GM18951 (cell line): ENCODE results near the gene XG.
"Not testable (repeated sequence)": the region's sequence is repeated elsewhere in the genome, so short reads cannot be mapped to it uniquely, and the experiment has no call there.

Experiments
- POLR2A ChIP-seq: IDR thresholded peaks from 4 replicates; pipeline ENCODE4 v1.6.1; 2011; ENCODE audit warnings: mild to moderate bottlenecking; ENCODE audit not compliant: insufficient read length, insufficient read depth; ENCODE audit errors: extremely low read depth
- in situ Hi-C: fragments of 300-500 bp; cut with MboI; formaldehyde crosslinking; loops from one replicate; pipeline ENCODE4 v1.12.0; 2022; ENCODE audit warnings: low sequenced_read_pairs, mixed read lengths, inconsistent platforms; ENCODE audit not compliant: unreplicated experiment

The XG gene, protein sequence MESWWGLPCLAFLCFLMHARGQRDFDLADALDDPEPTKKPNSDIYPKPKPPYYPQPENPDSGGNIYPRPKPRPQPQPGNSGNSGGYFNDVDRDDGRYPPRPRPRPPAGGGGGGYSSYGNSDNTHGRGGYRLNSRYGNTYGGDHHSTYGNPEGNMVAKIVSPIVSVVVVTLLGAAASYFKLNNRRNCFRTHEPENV

DNA sequence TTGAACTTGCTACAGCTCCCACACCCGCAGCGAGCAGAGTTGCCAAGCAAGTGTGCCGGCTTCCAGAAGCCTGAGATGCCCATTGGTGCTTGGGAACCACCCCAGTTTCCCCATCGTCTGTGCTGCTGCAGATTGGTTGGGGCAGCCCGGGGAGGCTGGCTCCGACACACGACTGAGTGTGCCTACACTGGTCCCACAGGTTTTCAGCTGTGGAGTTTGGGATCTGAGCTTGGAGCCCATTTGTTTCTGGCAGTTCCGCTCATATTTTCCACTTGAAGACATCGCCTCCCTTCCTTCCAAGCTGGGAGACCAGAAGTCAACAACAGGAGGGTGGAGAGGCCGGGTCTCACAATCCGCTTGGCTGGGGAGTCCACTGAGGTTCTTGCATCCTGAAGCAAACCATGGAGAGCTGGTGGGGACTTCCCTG is at the start of gene XG:
Gene XG (plus strand): TSS at position 167 of the 427 bp plus-strand sequence. CDS start 235 bp downstream, at position 402.
- in situ Hi-C loops: not testable (repeated sequence)

DNA sequence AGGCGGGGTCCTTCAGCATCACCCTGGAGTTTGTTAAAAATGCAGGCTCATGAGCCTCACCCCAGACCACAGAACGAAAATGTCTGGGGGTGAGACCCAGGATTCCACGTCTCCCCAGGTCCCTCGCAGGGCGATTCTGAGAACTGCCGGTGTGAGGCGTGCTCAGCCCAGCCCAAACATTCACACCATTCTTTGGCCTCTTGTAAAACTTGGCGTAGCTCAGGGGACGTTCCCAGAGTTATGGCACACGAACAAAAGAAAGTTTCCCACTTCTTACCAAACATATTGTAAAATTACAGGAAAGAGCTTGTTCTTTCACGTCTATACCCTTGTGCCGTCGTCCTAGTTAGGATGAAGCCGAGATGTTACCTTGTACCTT is 47.9 kb upstream of the XG start:
- TF ChIP-seq POLR2A: no peak
- in situ Hi-C loops: no loop called here

DNA sequence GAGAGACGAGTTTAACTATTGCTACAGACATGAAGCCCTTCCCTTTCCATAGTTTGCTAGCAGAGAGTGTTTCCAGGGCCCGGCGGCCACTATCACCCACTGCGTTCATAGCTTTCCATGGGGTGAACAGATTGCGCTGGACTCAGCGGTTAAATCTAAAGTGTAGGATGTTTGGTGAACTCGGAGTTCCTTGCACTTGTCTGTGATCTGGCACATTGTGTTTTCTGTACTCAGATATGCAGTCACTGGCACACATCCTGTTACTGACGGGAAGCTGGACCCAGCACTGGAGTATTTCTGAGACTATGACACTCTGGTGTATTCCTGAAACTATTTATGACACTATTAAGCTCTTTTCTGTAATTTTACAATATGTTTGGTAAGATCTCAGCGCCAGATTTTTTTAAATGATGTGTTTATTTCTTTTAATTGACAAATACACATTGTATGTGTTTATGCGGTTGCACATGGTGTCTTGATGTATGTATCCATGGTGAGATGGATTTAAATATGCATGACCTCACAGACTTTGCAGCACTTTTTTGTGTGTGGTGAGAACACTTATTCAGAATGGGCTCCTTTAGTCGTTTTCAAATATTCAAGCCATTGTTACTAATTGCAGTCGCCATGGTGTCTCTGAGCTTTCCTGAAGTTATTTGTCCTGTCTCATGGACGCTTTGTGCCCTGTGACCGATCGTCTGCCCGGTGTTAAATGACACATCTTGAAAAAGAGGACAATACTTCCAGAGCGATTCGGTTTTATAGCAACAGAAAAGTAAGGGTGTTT is 46.6 kb upstream of the XG start:
- in situ Hi-C loops: no loop called here
- no peak for TF ChIP-seq POLR2A

DNA sequence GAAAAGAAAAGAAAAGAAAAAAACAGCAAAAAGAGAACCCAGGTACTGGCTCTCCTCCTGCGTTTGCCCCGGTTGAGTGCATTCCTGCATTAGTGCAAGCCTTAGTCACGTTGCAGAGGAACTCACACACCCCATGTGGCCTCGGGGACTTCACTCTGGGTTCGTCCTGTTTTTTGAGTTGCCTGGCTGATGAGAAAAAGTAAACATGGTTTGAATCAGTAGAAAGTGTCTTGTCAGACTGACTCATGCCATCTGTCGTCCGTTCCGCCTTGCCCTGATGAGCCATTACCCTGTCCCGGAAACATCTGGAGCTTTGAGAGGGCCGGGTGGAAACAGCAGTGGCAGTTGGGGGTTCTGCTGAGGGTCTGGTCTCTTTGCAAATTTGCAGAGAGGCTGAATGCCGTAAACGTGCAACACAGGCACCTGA is 44.5 kb upstream of the XG start:
- TF ChIP-seq POLR2A: no peak
- in situ Hi-C loops: no loop called here

DNA sequence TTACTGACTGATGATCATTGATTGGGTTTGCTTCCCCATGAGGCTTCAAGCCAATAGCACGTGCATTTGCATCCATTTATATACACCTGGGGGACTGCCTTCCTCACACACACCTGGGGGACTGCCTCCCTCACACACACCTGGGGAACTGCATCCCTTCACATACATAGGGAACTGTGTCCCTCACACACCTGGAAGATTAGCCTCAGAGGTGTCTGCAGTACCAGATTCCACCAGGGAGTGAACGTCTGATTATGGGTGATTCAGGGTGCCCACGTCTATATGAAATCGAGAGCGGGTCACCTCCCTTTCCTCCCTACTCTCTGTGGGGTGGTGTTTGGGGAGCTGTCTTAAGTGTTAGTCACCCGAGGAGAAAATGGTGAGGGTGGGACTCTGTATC is 43.8 kb upstream of the XG start:
- in situ Hi-C loops: no loop called here
- no peak for TF ChIP-seq POLR2A

DNA sequence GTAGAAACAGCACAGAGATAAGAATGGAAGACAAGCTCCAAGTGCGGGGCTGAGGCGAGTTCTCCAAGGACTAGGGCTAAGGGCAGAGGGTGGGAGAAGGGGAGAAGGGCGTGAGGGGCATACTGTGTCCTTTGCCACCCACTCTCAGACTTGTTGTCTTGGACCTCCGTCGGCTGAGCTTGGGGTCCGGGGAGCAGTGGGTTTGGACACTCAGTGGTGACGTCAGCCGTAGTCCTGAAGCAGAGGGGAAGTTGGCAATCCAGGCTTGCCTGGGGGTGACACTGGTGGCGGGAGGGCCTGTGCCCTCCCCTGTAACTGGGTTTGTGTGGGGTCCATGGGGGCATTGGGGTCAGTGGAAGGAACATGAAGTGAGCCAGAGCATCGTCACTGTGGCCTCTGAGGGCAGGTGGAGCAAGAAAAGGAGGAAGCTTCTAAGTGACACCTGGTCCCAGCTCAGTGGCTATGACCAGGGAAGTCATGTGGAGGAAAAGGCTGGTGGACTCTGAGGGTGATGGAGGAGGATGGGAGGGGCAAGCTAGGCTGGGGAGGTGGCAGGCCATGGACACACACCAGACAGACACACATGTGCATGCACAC is 43.1 kb upstream of the XG start:
- in situ Hi-C loops: no loop called here
- TF ChIP-seq POLR2A: no peak

DNA sequence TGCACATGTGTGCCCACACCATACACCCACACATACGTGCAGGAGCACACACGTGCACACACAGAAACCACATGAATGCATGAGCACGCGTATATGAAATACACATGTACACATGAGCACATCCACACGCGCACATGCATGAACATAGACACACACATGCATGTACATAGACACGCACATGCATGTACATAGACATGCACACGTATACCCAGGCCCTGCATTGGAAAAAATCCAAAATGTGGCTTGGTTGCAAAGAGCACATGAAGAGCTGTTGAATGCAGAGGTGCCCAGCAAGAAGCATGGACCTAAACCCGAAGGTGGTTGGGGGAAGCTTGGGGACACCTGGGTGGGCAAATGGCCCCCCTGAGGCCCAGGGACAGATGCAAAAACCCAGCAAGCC is 42.3 kb upstream of the XG start:
- no peak for TF ChIP-seq POLR2A
- in situ Hi-C loops: no loop called here

DNA sequence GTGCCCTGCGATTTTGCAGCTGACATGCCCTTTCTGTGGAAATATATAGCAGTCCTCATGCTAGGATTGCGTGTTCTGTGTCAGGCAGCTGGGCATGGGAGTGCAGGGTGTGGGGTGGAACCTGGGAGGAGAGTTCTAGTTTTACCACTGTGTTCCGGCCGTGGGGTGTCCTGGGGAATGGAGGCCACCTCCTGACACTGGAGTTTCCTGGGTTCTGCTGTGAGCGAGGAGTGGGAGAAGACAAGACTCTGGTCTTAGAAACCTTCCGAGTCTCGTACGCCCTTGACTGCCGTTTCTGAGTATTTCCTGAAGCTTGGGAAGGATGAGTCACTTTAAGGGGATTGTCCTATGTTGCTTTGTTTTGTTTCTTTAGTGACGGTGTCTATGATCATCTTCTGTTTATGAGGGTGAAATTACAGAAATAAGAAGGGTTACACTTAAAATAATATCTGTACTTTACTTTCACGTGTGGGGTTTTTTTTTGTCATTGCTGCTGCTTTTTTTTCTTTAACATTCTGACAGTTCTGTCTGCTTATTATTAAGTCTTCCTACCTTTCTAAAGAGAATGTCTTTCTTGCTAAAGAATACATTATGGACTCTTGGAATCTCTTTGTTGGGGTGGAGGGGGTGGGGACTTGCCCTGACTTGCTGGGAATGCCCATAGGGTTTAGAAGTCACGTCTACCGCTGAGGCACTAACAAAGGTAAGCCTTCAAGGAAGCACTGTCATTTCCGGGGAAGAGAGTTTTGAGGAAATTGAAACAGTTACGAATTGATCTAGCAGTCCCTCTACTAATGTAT is 41.6 kb upstream of the XG start:
- no peak for TF ChIP-seq POLR2A
- in situ Hi-C loops: no loop called here

DNA sequence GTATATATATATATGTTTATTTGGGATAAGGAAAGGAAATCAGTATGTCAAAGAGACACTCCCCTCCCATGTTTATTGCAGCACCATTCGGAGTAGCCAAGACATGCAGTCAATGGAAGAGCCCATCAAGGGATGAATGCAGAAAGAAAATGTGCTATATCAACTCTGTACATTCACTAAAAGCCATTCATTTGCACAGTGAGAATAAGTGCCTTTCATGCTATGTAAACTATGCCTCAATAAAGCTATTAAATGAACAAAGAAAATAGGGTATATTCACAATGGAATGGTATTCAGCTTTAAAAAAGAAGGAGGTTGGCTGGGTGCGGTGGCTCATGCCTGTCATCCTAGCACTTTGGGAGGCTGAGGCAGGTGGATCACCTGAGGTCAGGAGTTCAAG is 40.4 kb upstream of the XG start:
- no peak for TF ChIP-seq POLR2A
- in situ Hi-C loops: no loop called here

DNA sequence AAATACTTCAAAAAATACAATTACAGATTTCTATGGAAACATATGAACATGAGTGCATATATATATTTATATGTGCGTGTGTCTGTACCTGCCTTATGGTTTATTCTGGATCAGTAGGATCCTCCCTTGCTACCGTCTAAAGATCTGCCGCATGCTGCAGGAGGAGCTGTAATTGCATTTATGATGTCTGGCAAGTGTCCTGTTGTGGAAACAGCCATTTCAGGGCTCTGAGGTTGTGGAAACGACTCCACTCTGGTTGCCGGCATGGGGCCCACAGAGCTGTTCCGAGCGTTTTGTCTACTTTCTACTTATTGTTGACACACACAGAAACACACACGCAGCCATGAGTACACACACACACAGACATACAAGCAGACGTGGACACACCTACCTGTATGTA is 39.4 kb upstream of the XG start:
- TF ChIP-seq POLR2A: no peak

DNA sequence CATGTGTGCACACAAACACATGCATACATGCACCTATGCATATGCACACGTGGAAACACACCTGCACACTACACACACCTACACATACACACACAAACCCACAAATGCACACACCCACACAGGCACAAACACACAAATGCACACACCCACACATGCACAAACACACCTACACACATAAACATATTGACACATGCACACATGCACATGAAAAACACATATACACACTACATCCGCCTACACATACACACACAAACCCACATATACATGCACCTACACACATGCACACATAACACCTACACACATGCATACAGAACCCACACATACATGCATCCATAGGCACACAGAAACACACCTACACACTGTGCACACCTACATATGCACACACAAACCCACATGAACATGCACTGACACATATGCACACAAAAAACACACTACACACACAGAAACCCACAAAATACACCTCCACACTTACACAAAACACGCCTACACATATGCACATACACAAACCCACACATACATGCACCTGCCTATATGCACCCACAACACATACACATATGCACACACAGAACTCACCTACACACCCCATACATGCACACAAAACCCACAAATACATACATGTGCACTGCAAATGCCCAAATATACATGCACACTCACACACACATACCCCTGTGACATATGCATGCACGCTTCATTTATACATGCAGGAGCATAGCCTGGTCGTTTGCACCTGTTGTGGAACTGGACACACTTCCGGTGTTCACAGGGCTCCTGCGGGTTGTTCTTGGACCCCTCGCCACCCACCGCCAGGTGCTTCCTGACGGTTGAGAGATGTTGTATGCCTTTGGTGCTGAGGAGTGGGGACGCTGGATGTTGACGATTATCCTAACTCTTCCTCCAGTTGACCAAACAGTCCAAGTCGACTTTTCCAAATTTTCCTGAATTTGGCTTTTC is 38.7 kb upstream of the XG start:
- in situ Hi-C loops: no loop called here
- TF ChIP-seq POLR2A: no peak

More for the DNA sequence above, 39.4 kb upstream of the XG start:
- in situ Hi-C loops: no loop called here

DNA sequence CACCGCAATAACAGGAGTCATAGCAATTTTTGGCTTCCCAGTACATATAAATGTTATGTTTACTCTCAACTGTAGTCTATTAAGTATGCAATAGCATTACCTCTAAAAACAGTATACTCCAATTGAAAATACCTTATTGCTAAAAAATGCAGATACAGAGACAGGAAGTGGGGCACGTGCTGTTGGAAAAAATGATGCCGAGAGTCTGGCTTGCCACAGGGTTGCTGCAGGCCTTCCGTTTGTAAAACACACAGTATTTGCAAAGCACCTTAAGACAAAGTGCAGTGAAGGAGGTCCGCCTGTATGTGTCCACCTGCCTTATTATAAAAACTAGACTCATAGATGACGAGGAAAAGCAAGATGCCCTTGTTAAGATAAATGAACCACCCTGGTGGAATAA is 37.3 kb upstream of the XG start:
- no peak for TF ChIP-seq POLR2A
- in situ Hi-C loops: no loop called here
